GM18526 (cell line): ENCODE measurements around the gene RAP1GDS1.

Experiments used
- POLR2A ChIP-seq: IDR thresholded peaks from 3 replicates; pipeline ENCODE4 v1.6.1; 2011; ENCODE audit not compliant: insufficient read length; ENCODE audit errors: extremely low read depth

Gene RAP1GDS1

DNA sequence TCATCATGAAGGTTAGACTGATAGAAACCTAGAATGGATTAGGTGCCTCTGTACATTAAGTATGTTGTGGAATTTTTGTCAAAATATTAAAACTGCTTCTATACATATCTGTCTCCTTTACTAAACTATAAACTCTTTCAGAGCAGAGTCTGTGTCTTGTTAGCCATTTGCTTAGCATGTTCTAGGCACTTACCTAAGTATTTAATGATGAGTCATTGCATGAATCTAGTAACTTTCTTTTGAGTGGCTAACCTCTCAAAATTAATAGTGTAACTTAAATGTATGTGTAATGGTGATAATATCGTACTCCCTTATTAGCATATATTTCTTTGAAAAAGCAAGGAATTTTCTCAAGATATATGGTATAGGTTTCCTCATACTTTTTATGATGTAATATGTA, 57.8 kb downstream of the RAP1GDS1 start:
- TF ChIP-seq POLR2A = no peak

GRCh38 chr4:98326168-98326567, 65.0 kb downstream of the RAP1GDS1 start:
- no peak for TF ChIP-seq POLR2A

DNA sequence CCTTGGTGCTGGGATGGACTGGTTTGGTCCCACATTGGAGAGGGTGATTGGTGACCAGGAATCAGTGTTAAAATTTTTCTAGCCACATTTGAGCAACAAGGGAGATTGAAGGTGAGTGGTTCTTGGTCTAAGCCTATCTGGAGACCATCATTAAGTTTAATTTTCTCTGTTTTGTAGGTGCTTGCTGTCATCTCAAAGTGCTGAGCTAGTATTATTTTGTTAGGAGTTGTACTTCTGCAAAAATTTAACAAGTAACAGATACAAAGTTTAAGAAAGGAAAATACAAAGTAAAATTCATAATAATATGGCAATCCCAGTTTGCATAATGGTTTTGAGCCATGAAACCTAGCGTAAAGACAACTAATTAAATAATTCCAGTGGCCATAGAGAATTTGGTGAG, 66.5 kb downstream of the RAP1GDS1 start:
- TF ChIP-seq POLR2A = no peak

DNA sequence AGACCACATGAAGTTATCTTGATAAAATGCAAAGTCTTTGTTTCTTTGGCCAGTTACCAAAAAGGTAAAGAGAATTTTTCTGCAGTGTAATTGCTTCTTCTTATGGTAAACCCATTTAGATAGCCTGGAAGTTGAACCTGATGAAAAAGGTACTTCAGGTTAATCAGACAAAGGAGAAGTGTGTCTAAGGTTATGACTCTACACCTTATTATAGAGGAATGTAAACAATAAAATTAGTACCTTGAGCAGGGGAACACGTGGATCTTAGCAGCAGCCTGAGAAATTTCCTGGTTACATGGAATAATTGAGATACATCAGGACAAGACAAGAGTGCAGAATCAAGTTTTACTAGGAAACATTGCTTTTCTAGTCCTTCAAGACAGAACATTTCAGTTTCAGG, 70.8 kb downstream of the RAP1GDS1 start:
- no peak for TF ChIP-seq POLR2A

DNA sequence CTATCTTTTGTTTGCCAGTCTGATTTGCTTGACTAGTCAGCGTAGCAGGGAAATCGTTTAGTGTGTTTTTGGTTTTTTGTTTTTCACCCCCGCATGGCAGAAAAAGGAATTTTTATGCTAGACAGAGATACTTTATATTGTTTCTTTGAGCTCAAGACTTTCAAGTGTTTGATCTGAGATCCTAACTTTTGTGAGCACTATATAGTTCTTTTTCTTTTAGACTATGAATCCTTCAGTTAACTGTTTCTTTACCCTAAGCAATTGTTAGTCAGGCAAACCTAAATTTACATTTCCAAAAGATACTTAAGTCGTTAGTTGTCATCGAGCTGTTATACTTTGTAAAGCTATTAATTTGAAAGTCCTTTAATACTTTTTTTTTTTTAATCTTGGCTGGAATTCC, 73.3 kb downstream of the RAP1GDS1 start:
- TF ChIP-seq POLR2A = no peak

- no peak for TF ChIP-seq POLR2A
These were observed 77.7 kb downstream of the RAP1GDS1 start for GRCh38 chr4:98338761-98339438.

- no peak for TF ChIP-seq POLR2A
These were observed 80.1 kb downstream of the RAP1GDS1 start for GRCh38 chr4:98341309-98341708.

GRCh38 chr4:98343626-98344025, 82.4 kb downstream of the RAP1GDS1 start:
- TF ChIP-seq POLR2A = no peak

- TF ChIP-seq POLR2A = no peak
These were observed 84.7 kb downstream of the RAP1GDS1 start for GRCh38 chr4:98345838-98346237.

DNA sequence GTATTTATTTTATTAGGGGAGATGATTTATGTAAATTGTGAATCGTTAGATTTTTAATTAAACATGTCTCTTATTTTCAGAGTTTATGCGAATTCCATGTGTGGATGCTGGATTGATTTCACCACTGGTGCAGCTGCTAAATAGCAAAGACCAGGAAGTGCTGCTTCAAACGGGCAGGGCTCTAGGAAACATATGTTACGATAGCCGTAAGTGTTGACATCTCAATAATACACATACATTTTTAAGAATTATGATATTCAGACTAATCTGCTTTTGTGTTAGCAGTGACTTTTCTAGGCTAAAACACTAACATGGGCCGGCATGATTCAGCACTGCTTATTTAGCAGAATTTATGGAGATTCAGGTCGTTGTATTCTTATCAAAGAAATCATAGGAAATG, 91.2 kb downstream of the RAP1GDS1 start:
- TF ChIP-seq POLR2A = no peak

- no peak for TF ChIP-seq POLR2A
These were observed 91.8 kb downstream of the RAP1GDS1 start for GRCh38 chr4:98352940-98353339.

DNA sequence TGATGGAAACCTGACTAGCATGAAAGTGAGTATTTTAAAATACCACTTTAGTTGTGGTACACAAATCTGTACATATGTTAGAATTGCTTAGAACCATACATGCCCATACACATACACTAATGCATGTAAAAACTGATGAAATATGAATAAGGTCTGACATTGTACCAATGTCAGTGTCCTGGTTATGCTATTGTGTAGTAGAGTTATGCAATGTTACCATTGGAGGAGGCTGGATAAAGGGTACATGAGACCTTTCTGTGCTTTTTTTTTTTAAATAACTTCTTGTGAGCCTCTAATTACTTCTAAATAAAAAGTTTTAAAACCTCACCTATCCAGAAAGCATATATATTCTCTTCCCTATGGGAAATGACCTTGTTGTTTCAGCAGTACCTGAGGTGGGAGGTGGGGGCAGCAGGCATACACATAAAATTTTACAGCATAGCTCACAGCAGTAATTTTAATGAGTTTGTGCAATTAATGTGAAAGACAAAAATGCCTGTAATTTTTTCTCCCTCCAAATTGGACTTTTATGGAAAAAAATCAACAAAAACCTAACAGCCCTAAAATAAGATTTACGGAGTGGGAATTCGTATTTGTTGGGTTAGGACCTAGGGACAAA, 97.6 kb downstream of the RAP1GDS1 start:
- TF ChIP-seq POLR2A = no peak

GRCh38 chr4:98359646-98360045, 98.5 kb downstream of the RAP1GDS1 start:
- TF ChIP-seq POLR2A = no peak

- TF ChIP-seq POLR2A = no peak
These were observed 102.2 kb downstream of the RAP1GDS1 start for GRCh38 chr4:98363431-98363830.

DNA sequence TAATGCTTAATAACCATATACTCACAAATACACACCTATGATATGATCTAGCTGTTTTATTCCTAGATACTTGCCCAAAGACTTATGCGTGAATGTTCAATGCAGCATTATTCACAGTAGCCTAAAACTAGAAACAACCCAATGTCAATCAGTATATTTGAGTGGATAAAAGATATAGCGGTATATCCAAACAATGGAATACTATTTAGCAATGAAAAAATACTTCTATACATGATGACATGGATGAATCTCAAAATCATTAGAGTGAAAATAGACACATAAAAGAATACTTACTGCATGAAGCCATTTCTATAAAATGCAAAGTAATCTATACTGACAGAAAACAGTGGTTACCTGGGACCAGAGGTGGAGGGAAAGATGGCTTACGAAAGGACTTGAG, 108.1 kb downstream of the RAP1GDS1 start:
- no peak for TF ChIP-seq POLR2A

DNA sequence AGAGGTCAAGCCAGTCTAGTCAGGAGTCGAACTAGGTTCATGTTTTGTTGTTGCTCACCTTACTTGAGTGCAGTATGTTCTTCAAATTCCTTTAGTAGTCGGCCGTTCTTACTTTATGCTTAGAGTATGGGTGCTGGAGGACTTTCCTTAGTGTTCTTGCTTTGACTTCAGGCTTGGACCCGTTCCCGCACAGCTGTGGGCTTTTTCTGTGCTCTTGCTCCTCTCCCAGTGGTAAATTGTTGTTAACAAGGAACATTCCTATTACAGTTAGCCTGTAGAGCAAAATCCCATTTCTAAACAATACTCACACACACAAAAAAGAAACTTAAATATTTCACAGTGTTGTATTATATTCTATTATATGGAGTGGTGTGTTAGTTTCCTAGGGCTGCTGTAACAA, 113.5 kb downstream of the RAP1GDS1 start:
- no peak for TF ChIP-seq POLR2A

GRCh38 chr4:98377559-98377958, 116.4 kb downstream of the RAP1GDS1 start:
- TF ChIP-seq POLR2A = no peak
